Adrenal gland (tissue), 12 donors: ENCODE results near the gene C16orf90. TPM values are rescaled to one million over a fixed set of nuclear protein-coding genes. Genes with fewer than 3 reads are reported as not detected.
"Not testable (repeated sequence)": the region's sequence is repeated elsewhere in the genome, so short reads cannot be mapped to it uniquely, and the experiment has no call there.

Experiments
- DNase-seq, 7 donors: peaks; one replicate each; pipeline ENCODE4 v3.0.0-alpha.2; 2019 to 2020
- H3K27ac ChIP-seq, 5 donors: fragments of 200-600 bp; sonication (generic) in 4 of 5; 1 replicate in 3 of 5; 2 replicates in 2 of 5; pipeline versions ENCODE4 v1.5.1 to v1.8.0; 2016 to 2020; ENCODE audit warnings: mild to moderate bottlenecking in 1 of 5
- H3K27me3 ChIP-seq: fragments of 200-600 bp; 2 replicates; pipeline ENCODE4 v1.8.0; 2021
- H3K36me3 ChIP-seq, 2 donors: fragments of 200-600 bp; replicated peaks in 1 of 2; 1 replicate in 1 of 2; 2 replicates in 1 of 2; pipeline versions ENCODE4 v1.5.1 to v1.8.0; 2018 to 2022
- H3K4me1 ChIP-seq, 2 donors: fragments of 200-600 bp; replicated peaks in 1 of 2; 1 replicate in 1 of 2; 2 replicates in 1 of 2; pipeline versions ENCODE4 v1.5.1 to v1.8.0; 2018 to 2021
- H3K4me3 ChIP-seq, 4 donors: fragments of 200-600 bp; sonication (generic) in 3 of 4; one replicate each; pipeline ENCODE4 v1.5.1; 2016 to 2018
- H3K9me3 ChIP-seq, 3 donors: fragments of 200-600 bp; sonication (generic) in 1 of 3; replicated peaks in 1 of 3; 1 replicate in 2 of 3; 2 replicates in 1 of 3; pipeline versions ENCODE4 v1.5.1 to v1.8.0; 2016 to 2021
- CTCF ChIP-seq, 6 experiments: fragments of 450-650 bp in 4 of 6; fragments of 200-600 bp in 2 of 6; sonication (generic) in 1 of 6; IDR thresholded peaks; 1 replicate in 5 of 6; 2 replicates in 1 of 6; pipeline versions ENCODE4 v1.5.1 to v1.8.0; 2016 to 2021; ENCODE audit warnings: antibody characterized with exemption in 6 of 6, mild to moderate bottlenecking in 2 of 6, moderate library complexity in 1 of 6
- POLR2A ChIP-seq, 2 donors: fragments of 450-650 bp; IDR thresholded peaks; one replicate each; pipeline ENCODE4 v1.6.1; 2017; ENCODE audit warnings: antibody characterized with exemption in 2 of 2, mild to moderate bottlenecking in 2 of 2, moderate library complexity in 1 of 2
- WGBS, 4 donors: extraction: QIAGEN DNeasy Blood & Tissue Kit in 2 of 4; methylation state at CpG; one replicate each; pipeline versions ENCODE4 v1.1.5 to v1.1.7; 2013 to 2017; 5-methylcytosine and 5-hydroxymethylcytosine counted together
- intact Hi-C, 2 donors: fragments of 100-400 bp; cut with DNase I; formaldehyde crosslinking; loops; one replicate each; pipeline versions ENCODE4 v1.14.1 to v1.15.0; 2022 to 2023
- polyA plus RNA-seq, 3 donors: library from polyadenylated mRNA; stranded (reverse); fragments of 200-250 nt in 2 of 3; fragments of 350-450 nt in 1 of 3; fragmentation: Illumina TruSeq in 1 of 3; extraction: RNeasy Lipid Tissue Mini Kit (QIAGEN cat#74804) in 1 of 3; gene quantifications; one replicate each; pipeline ENCODE4 v1.2.3, GENCODE V29; 2013 to 2014
- total RNA-seq, 9 donors: library from RNA; depleted of rRNA in 4 of 9; stranded (reverse); fragments of >200 nt in 4 of 9; fragments of 120-200 nt in 1 of 9; fragmentation: NEBNext Ultra II Directional in 1 of 9; extraction: Animal tissue kit (Norgen Biotek cat#: 25700) in 1 of 9; gene quantifications; one replicate each; pipeline versions ENCODE4 v1.1.0 to v1.2.4, GENCODE V29; 2013 to 2023
- donor health status: healthy with polysubstance abuse.
- donor health status: Bipolar disorder and iron deficiency.
- donor health status: DM: yes; HTN: yes; CAD: no.
- donor health status: DM: no; HTN: no; CAD: no.
- donor health status: DM: no; HTN: no; CAD: no.
- donor health status: DM: yes; HTN: yes; CAD: no.

C16orf90 gene
- total and polyA plus RNA-seq, 12 donors = not detected

GRCh38 chr16:3474136-3474779, 21.0 kb downstream of the C16orf90 start:
- H3K4me3 ChIP-seq = no peak overlapping the region
- peak overlapping the region in 1 of 5 donors; percentile 45 for H3K27ac ChIP-seq
- TF ChIP-seq CTCF (IDR thresholded peaks at IDR 0.05) = no peak
- no peak for TF ChIP-seq POLR2A (IDR thresholded peaks at IDR 0.05)
- H3K36me3 ChIP-seq = peaks cover 0 to 8% of the 10 kb centered on the region in 2 donors
- H3K9me3 ChIP-seq = no peaks in the 10 kb centered on the region
- H3K27me3 ChIP-seq = no peaks in the 10 kb centered on the region
- 62 to 86% (median 76%) methylated on average over 12 to 16 of the region's 16 CpGs for WGBS, 4 donors
- intact Hi-C loops = no loop called here
- peak in 4 of 7 donors; percentile 40 to 60 (median 58) for DNase-seq
- H3K4me1 ChIP-seq = peaks cover 0 to 10% of the 10 kb centered on the region in 2 donors

GRCh38 chr16:3473596-3473943, 21.7 kb downstream of the C16orf90 start:
- intact Hi-C loops, H3K9me3 ChIP-seq, H3K4me3 ChIP-seq, H3K27me3 ChIP-seq, H3K27ac ChIP-seq, H3K36me3 ChIP-seq, DNase-seq: not testable (repeated sequence)
- peaks cover 0 to 10% of the 10 kb centered on the region in 2 donors for H3K4me1 ChIP-seq
- 77 to 95% (median 85%) methylated on average over 3 of the region's 3 CpGs for WGBS, 4 donors

GRCh38 chr16:3472878-3473595, 22.3 kb downstream of the C16orf90 start:
- no peak overlapping the region for H3K27ac ChIP-seq
- no peak overlapping the region for H3K4me3 ChIP-seq
- intact Hi-C loops = no loop called here
- H3K9me3 ChIP-seq = no peaks in the 10 kb centered on the region
- H3K27me3 ChIP-seq = no peaks in the 10 kb centered on the region
- no peak for DNase-seq
- peaks cover 0 to 12% of the 10 kb centered on the region in 2 donors for H3K4me1 ChIP-seq
- peaks cover 0 to 5% of the 10 kb centered on the region in 2 donors for H3K36me3 ChIP-seq
- TF ChIP-seq POLR2A (IDR thresholded peaks at IDR 0.05) (no peak), CTCF (IDR thresholded peaks at IDR 0.05) (no peak)
- WGBS, 4 donors = 78 to 86% (median 84%) methylated on average over 10 of the region's 10 CpGs

GRCh38 chr16:3471518-3472176, 23.6 kb downstream of the C16orf90 start:
- no peak for DNase-seq
- Histone ChIP-seq H3K9me3 (no peaks in the 10 kb centered on the region), H3K27me3 (no peaks in the 10 kb centered on the region), H3K4me1 (peaks cover 0 to 25% of the 10 kb centered on the region in 2 donors), H3K4me3 (no peak overlapping the region), H3K36me3 (peaks cover 0 to 5% of the 10 kb centered on the region in 2 donors), H3K27ac (no peak overlapping the region)
- intact Hi-C loops = no loop called here
- 87 to 90% (median 89%) methylated on average over 12 to 20 of the region's 20 CpGs for WGBS, 4 donors
- TF ChIP-seq CTCF (IDR thresholded peaks at IDR 0.05) = no peak
- no peak for TF ChIP-seq POLR2A (IDR thresholded peaks at IDR 0.05)
